NCI-H2171 treated with DMSO at 0.1 percent for 48 hours (cell line): ENCODE data around the gene TMEM161A.
"Not testable (repeated sequence)": the region's sequence is repeated elsewhere in the genome, so short reads cannot be mapped to it uniquely, and the experiment has no call there.

Source experiments
- DNase-seq: peaks from one replicate; lab custom pipeline; 2025; lab: John Stamatoyannopoulos, UW

TMEM161A gene

GRCh38 chr19:19138109-19138981, at the start of gene TMEM161A:
Gene TMEM161A (minus strand): TSS chr19:19138478. CDS start chr19:19138428, 50 bp downstream.
- DNase-seq: peak; percentile 96

- no peak for DNase-seq
Measured at GRCh38 chr19:19186742-19187141, 48.5 kb upstream of the TMEM161A start.

GRCh38 chr19:19185853-19186740, 47.8 kb upstream of the TMEM161A start:
- no peak for DNase-seq

GRCh38 chr19:19181488-19181998, 43.3 kb upstream of the TMEM161A start:
- no peak for DNase-seq

- DNase-seq: no peak
Measured at GRCh38 chr19:19179548-19180441, 41.5 kb upstream of the TMEM161A start.

DNA sequence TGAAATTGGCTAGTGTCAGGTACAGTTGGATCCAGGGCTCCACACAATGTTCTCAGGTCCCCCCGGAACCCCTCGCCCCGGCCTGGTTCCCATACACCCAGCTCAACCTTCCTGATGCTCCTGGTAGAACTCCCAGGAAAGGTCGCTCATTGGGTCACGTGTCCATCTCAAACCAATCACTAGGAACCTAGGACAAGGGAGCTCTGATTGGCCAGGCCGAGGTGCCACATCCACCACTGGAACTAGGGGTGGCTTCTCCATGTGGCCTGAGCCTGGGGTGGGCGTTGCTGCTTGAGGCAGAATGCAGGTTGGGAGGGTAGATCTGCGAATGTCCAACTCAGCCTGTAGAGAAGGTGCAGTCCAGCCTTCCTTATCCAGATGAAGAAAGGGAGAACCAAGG, 38.7 kb upstream of the TMEM161A start:
- no peak for DNase-seq

DNA sequence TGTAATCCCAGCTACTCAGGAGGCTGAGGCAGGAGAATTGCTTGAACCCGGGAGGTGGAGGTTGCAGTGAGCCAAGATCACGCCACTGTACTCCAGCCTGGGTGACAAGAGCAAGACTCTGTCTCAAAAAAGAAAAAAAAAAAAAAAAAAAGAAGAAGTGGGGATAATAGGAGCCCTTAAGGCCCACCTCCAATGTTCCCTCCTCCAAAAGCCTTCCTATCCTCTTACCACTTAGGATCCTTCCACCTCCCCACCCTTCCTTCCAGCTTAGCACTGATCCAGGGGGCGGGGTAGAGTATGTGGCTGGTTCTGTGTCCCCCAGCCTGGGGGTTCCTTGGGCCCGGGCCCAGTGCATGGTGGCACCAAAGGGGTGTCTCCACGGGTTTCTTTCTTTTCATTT, 35.0 kb upstream of the TMEM161A start:
- not testable (repeated sequence) for DNase-seq

GRCh38 chr19:19171821-19172532, 33.7 kb upstream of the TMEM161A start:
- DNase-seq: peak; percentile 3

DNA sequence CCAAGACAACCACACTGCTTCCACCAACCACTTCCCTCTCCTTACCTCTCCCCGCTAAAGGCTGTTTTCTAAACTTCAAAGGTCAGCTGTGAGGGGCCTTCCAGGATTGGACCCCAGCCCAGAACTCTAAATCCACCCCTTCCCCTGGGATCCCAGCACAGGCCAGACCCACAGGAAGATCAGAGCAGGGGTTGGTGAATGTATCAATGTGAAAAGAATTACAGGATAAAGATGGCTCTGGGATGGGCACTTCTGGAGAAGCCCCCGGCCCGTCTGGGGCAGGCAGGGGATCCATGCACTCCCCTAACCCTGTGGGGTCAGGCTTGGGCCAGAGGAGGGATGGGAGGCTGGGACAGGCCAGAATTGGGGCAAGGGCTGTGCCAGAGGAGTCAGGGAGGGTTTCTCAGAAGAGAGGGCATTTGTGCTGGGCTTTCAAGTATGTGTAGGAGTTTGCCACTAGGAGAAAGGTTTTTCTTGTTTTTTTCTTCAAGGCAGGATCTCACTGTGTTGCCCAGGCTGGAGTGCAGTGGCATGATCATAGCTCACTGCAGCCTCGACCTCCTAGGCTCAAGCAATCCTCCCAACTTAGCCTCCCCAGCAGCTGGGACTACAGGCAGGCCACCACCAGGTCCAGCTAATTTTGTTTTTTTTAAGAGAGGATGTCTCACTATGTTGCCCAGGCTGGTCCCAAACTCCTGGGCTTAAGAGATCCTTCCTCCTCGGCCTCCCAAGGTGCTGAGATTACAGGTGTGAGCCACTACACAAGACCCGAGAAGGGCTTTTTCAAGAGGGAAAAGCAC, 32.8 kb upstream of the TMEM161A start:
- DNase-seq: no peak

- DNase-seq: peak; percentile 84
Measured at GRCh38 chr19:19170053-19170872, 32.0 kb upstream of the TMEM161A start, which contains the start of gene MEF2B. Gene MEF2B (minus strand): TSS chr19:19170263. CDS start chr19:19150735, 19,528 bp downstream.

GRCh38 chr19:19169236-19170052, 31.2 kb upstream of the TMEM161A start:
- DNase-seq: no peak

DNA sequence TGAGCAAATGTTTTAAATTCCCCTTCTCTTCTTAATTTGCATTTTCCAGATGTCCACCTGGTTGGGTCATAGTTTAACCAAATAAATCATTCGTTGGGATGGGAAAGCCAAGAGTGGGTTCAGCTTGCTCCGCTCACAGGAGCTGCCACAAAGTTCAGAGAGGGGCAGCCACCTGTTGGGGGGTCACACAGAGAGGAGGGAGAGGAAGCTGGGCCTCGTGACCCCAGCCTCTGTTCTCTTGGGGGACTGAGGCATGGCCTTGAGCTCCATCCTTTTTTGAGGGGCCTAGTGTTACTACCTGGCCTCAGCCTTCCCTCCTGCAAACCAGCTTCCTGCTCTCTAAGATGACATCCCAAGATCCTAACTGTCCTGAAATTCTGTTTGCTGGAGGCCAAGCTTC, 29.3 kb upstream of the TMEM161A start:
- no peak for DNase-seq

DNA sequence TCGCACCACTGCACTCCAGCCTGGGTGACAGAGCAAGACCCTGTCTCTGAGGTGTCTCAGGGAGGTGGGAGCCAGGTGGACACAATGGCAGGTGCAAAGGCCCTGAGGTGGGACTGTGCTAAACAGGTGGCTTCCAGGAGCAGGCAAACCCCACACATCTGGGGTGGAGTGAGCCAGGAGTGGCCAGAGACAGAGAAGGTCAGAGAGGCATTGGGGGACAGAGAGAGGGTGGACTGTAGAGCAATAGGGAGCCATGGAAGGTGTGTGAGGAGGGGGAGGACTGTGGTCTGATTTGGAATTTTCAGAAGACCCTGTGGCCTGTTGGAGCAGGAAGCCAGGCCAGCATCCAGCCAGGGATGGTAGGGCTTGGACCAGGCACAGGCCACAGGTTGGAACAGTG, 27.1 kb upstream of the TMEM161A start:
- DNase-seq: no peak

DNA sequence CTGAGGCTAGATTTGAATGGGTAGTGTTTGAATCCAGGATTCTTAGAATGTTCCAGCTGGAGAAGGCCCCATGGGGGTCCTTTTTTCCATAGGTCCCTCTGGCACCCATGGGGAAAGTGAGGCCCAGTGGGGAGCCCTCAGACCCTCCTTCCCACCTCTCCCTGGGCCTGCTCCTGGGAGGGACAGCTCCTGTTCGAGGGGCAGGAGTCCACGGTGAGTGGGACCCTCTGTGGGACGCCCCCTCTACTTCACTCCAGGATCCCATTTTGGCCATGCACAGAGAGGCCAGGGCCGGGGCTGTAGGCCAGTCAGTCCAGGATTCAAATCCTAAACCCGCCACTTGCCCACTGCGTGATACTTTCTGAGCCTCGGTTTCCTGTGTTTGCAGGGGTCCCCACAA, 24.2 kb upstream of the TMEM161A start:
- DNase-seq: no peak

DNA sequence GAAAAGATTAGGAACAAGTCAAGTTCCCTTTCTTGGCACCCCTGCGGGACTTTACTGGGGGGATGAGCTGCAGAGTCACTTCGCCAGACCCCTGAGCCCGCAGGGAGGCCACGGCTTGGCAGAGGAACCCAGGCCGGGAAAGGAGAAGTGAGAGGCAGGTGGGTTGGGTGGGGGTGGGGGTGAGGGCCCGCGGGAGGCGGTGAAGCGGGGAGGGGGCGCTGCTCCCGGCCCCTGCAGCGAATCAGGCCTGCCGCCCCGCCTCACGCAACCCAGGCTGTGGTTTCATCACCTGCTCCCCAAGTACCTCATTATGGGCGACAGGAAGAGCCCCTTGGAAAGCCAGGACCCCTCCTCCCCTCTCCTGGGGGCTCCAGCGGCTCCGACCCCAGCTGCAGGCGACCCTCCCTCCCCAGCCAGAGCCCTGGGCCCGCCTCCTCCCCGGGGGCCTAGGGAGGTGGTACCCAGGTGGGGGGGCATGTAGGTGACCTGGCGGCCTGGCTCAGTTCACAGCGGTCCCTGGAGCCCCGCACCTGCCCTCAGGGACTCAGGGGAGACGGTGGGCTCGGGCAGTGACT, 22.3 kb upstream of the TMEM161A start:
- no peak for DNase-seq

GRCh38 chr19:19159534-19159933, 21.3 kb upstream of the TMEM161A start:
- DNase-seq: no peak

GRCh38 chr19:19157808-19158207, 19.5 kb upstream of the TMEM161A start:
- DNase-seq: no peak
